Measurements from ENCODE around the gene SIX6. TPM values are rescaled to one million over a fixed set of nuclear protein-coding genes. Genes with fewer than 3 reads are reported as not detected.

Gene SIX6
- total RNA-seq, 1 donor from 2014 or later = not detected

DNA sequence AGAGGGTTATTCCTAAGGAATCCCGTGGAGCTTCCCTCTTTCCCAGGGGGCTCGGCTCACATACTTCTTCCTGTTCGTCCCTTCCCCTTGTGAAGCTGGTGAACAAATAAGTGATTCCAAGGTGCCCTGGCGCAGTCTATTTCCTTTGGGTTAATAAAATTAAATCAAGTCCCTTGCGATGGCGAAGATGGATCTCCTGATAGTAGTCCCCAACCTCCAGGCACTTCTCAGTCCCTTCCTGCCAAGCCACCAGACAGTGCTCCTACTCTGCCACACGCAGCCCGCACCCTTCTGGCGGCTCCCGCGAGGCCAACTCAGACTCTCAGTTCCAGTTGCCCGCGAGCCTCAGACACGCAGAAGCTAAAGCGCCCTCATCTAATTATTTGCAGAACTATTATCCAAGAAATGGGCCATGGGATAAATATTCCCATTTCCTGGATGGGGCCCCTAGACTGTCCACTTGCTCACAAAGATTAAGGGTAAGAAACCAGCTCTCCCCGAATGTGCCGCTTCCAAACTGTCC, 2.4 kb upstream of the SIX6 start:
- no peaks in the 10 kb centered on the region for H3K79me2 ChIP-seq (ENCODE audit: insufficient read depth, low read length)
- FAIRE-seq (no peak), DNase-seq (ENCODE audit: low read depth) (no peak)
- H3K9me3 ChIP-seq (ENCODE audit: insufficient read depth, low read depth, low read length) = no peaks in the 10 kb centered on the region
- no peak overlapping the region for H3K27ac Mint-ChIP-seq (ENCODE audit: unreplicated experiment)
- no peaks in the 10 kb centered on the region for H3K9me3 Mint-ChIP-seq (ENCODE audit: unreplicated experiment)
- no peaks in the 10 kb centered on the region for H3K36me3 Mint-ChIP-seq (ENCODE audit: low read depth, unreplicated experiment)
- H3K4me3 ChIP-seq (ENCODE audit: insufficient read depth, low read depth, low read length) = no peak overlapping the region
- H3K4me1 ChIP-seq (ENCODE audit: insufficient read depth, low read length) = no peaks in the 10 kb centered on the region
- peaks cover 2% of the 10 kb centered on the region for H3K4me1 Mint-ChIP-seq (ENCODE audit: low read depth, unreplicated experiment)
- H3K27ac ChIP-seq (ENCODE audit: low read depth, low read length) = no peak overlapping the region
- H4K20me1 ChIP-seq (ENCODE audit: insufficient read depth, low read length) = no peaks in the 10 kb centered on the region
- H3K27me3 Mint-ChIP-seq (ENCODE audit: low read depth, unreplicated experiment) = peaks cover 75% of the 10 kb centered on the region
- no peak overlapping the region for H3K9ac ChIP-seq (ENCODE audit: low read length)
- H3K27me3 ChIP-seq (ENCODE audit: insufficient read depth, low read length) = peaks cover 78% of the 10 kb centered on the region
- no peak overlapping the region for H3K4me2 ChIP-seq (ENCODE audit: low read length)
- TF ChIP-seq EZH2 (IDR thresholded peaks at IDR 0.05; ENCODE audit: insufficient read depth, low read length) = no peak
- H2AFZ ChIP-seq (ENCODE audit: low read depth, low read length) = no peak overlapping the region
- H3K36me3 ChIP-seq (ENCODE audit: insufficient read depth, low read length) = no peaks in the 10 kb centered on the region
- no peak overlapping the region for H3K4me3 Mint-ChIP-seq (ENCODE audit: unreplicated experiment)

DNA sequence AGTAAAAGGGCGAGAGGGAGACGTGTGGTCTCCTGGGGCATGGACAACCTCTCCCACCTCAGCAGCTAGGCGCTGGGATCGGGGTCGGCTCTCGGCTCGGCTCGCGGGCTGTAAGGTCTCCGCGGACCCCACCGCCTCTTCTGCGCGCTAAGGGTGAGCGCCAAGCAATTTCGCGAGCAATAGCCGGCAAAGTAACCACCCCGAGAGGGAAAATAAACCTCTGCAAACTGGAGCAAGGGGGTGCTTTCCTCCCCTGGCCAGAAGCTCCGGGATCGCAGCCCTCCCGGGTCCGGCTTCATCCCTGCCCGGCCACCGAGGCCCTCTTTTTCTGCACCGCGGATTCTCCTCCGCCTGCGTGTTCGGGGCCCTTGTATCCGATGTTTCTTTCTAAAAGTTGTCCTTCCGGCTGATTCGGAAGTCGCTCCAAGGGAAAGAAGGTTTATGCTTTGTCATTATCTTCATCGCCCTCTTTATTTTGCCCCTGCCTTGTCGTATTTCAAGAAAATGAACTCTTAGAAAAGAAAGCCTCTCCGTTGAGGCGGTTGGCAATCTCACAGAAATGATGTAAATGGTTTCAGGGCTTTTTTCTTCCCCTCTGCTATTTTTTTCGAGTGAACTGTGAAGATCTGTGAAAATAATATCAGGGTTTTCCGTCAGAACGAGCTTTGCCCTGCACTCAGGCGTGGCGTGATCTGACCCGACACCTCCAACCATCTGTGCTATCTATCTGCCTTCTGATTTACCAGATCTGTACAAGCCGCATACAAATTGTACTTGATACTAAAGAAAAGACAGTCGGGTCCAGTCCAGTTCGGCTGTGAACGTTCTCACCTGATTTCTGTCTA, 1.7 kb upstream of the SIX6 start:
- Histone ChIP-seq H2AFZ (ENCODE audit: low read depth, low read length) (no peak overlapping the region), H3K4me3 (ENCODE audit: insufficient read depth, low read depth, low read length) (no peak overlapping the region), H4K20me1 (ENCODE audit: insufficient read depth, low read length) (no peaks in the 10 kb centered on the region), H3K9me3 (ENCODE audit: insufficient read depth, low read depth, low read length) (no peaks in the 10 kb centered on the region), H3K9ac (ENCODE audit: low read length) (no peak overlapping the region), H3K79me2 (ENCODE audit: insufficient read depth, low read length) (no peaks in the 10 kb centered on the region), H3K4me1 (ENCODE audit: insufficient read depth, low read length) (no peaks in the 10 kb centered on the region), H3K27me3 (ENCODE audit: insufficient read depth, low read length) (peaks cover 85% of the 10 kb centered on the region), H3K4me2 (ENCODE audit: low read length) (no peak overlapping the region), H3K27ac (ENCODE audit: low read depth, low read length) (no peak overlapping the region), H3K36me3 (ENCODE audit: insufficient read depth, low read length) (no peaks in the 10 kb centered on the region)
- Mint-ChIP-seq H3K36me3 (ENCODE audit: low read depth, unreplicated experiment) (no peaks in the 10 kb centered on the region), H3K27me3 (ENCODE audit: low read depth, unreplicated experiment) (peaks cover 78% of the 10 kb centered on the region), H3K9me3 (ENCODE audit: unreplicated experiment) (no peaks in the 10 kb centered on the region), H3K4me3 (ENCODE audit: unreplicated experiment) (no peak overlapping the region), H3K4me1 (ENCODE audit: low read depth, unreplicated experiment) (peaks cover 2% of the 10 kb centered on the region), H3K27ac (ENCODE audit: unreplicated experiment) (no peak overlapping the region)
- DNase-seq (ENCODE audit: low read depth) (no peak), FAIRE-seq (no peak)
- TF ChIP-seq, protein P1, sequence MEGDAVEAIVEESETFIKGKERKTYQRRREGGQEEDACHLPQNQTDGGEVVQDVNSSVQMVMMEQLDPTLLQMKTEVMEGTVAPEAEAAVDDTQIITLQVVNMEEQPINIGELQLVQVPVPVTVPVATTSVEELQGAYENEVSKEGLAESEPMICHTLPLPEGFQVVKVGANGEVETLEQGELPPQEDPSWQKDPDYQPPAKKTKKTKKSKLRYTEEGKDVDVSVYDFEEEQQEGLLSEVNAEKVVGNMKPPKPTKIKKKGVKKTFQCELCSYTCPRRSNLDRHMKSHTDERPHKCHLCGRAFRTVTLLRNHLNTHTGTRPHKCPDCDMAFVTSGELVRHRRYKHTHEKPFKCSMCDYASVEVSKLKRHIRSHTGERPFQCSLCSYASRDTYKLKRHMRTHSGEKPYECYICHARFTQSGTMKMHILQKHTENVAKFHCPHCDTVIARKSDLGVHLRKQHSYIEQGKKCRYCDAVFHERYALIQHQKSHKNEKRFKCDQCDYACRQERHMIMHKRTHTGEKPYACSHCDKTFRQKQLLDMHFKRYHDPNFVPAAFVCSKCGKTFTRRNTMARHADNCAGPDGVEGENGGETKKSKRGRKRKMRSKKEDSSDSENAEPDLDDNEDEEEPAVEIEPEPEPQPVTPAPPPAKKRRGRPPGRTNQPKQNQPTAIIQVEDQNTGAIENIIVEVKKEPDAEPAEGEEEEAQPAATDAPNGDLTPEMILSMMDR (IDR thresholded peaks at IDR 0.05; ENCODE audit: insufficient read depth, low read depth, low read length) = no peak
- TF ChIP-seq EZH2 (IDR thresholded peaks at IDR 0.05; ENCODE audit: insufficient read depth, low read length) = peak; percentile 88

DNA sequence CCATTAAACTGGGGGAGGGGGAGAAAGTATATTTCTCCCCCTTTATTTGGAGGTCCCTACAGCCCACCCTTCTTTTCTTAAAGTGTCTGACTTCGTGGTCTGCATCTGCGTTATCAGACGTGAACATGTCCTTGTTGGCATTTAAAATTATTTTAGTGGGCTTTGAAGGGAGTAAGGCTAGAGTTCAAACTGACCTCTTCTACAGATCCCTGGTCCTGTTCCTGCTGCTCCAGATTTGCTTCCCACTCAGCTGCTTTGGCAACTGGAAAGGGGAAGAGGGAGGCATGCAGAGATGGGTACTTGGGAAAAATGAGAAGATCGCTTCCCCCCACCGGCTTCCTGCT, 611 bp upstream of the SIX6 start:
- no peak overlapping the region for H3K4me3 ChIP-seq (ENCODE audit: insufficient read depth, low read depth, low read length)
- H3K4me3 Mint-ChIP-seq (ENCODE audit: unreplicated experiment) = peak overlapping the region; percentile 71
- DNase-seq (ENCODE audit: low read depth) (no peak), FAIRE-seq (no peak)
- no peaks in the 10 kb centered on the region for H3K9me3 ChIP-seq (ENCODE audit: insufficient read depth, low read depth, low read length)
- H3K4me2 ChIP-seq (ENCODE audit: low read length) = peak overlapping the region; percentile 47
- no peaks in the 10 kb centered on the region for H3K36me3 ChIP-seq (ENCODE audit: insufficient read depth, low read length)
- H4K20me1 ChIP-seq (ENCODE audit: insufficient read depth, low read length) = no peaks in the 10 kb centered on the region
- TF ChIP-seq, protein P1 (IDR thresholded peaks at IDR 0.05; ENCODE audit: insufficient read depth, low read depth, low read length) = no peak
- no peak for TF ChIP-seq EZH2 (IDR thresholded peaks at IDR 0.05; ENCODE audit: insufficient read depth, low read length)
- no peaks in the 10 kb centered on the region for H3K4me1 ChIP-seq (ENCODE audit: insufficient read depth, low read length)
- no peaks in the 10 kb centered on the region for H3K79me2 ChIP-seq (ENCODE audit: insufficient read depth, low read length)
- peaks cover 83% of the 10 kb centered on the region for H3K27me3 Mint-ChIP-seq (ENCODE audit: low read depth, unreplicated experiment)
- H3K9ac ChIP-seq (ENCODE audit: low read length) = no peak overlapping the region
- no peaks in the 10 kb centered on the region for H3K36me3 Mint-ChIP-seq (ENCODE audit: low read depth, unreplicated experiment)
- H3K27ac Mint-ChIP-seq (ENCODE audit: unreplicated experiment) = peak overlapping the region; percentile 58
- peaks cover 2% of the 10 kb centered on the region for H3K4me1 Mint-ChIP-seq (ENCODE audit: low read depth, unreplicated experiment)
- no peaks in the 10 kb centered on the region for H3K9me3 Mint-ChIP-seq (ENCODE audit: unreplicated experiment)
- peaks cover 93% of the 10 kb centered on the region for H3K27me3 ChIP-seq (ENCODE audit: insufficient read depth, low read length)
- no peak overlapping the region for H2AFZ ChIP-seq (ENCODE audit: low read depth, low read length)
- H3K27ac ChIP-seq (ENCODE audit: low read depth, low read length) = no peak overlapping the region

All from astrocyte (in vitro differentiated cells and primary cell).